ENCODE measurements around the gene DENND10. TPM values are rescaled to one million over a fixed set of nuclear protein-coding genes. Genes with fewer than 3 reads are reported as not detected.

Gene DENND10
- total RNA-seq, 1 donor from 2014 or later = 42.2 TPM

- TF ChIP-seq POLR2A (IDR thresholded peaks at IDR 0.05) = peak in 1 of 2 donors; percentile 28
- TF ChIP-seq POLR2AphosphoS5 (IDR thresholded peaks at IDR 0.05; ENCODE audit: insufficient read depth in 1 of 2, low read depth in 1 of 2) = no peak
- TF ChIP-seq CTCF (IDR thresholded peaks at IDR 0.05) = no peak
- H3K4me1 ChIP-seq = peaks cover 38% of the 10 kb centered on the region
These were observed 24.1 kb upstream of the DENND10 start for GRCh38 chr10:119079599-119080520.

GRCh38 chr10:119080521-119081259 lies 23.2 kb upstream of the DENND10 start, which contains the start of gene EIF3A:
EIF3A (minus strand) TSS chr10:119080817; CDS start chr10:119080676, 141 bp downstream.
- Histone ChIP-seq H3K4me3 (peak within 1 kb of the TSS; percentile 78 to 94), H3K27me3 (no peaks in the 10 kb centered on the region), H3K9me3 (no peaks in the 10 kb centered on the region), H3K27ac (peak within 1 kb of the TSS; percentile 89), H3K36me3 (no peaks in the 10 kb centered on the region), H3K4me1 (peaks cover 38% of the 10 kb centered on the region)
- intact Hi-C loops (cut with DNase I) = no loop called here
- TF ChIP-seq POLR2A (IDR thresholded peaks at IDR 0.05) (peak in 1 of 2 donors; percentile 88), POLR2AphosphoS5 (IDR thresholded peaks at IDR 0.05; ENCODE audit: insufficient read depth in 1 of 2, low read depth in 1 of 2) (peak; percentile 58 to 97), CTCF (IDR thresholded peaks at IDR 0.05) (no peak)
- DNase-seq (ENCODE audit: extremely low spot score in 2 of 2) = peak in 1 of 2 donors; percentile 92

More at GRCh38 chr10:119079599-119080520, 24.1 kb upstream of the DENND10 start:
- Histone ChIP-seq H3K9me3 (no peaks in the 10 kb centered on the region), H3K27me3 (no peaks in the 10 kb centered on the region), H3K27ac (peak overlapping the region; percentile 89), H3K4me3 (peak overlapping the region; percentile 78 to 94), H3K36me3 (no peaks in the 10 kb centered on the region)
- intact Hi-C loops (cut with DNase I) = no loop called here
- no peak for DNase-seq (ENCODE audit: extremely low spot score in 2 of 2)

GRCh38 chr10:119084896-119085295 lies 19.0 kb upstream of the DENND10 start:
- no peak for DNase-seq (ENCODE audit: extremely low spot score in 2 of 2)
- Histone ChIP-seq H3K27ac (no peak overlapping the region), H3K36me3 (no peaks in the 10 kb centered on the region), H3K4me3 (no peak overlapping the region), H3K4me1 (peaks cover 8% of the 10 kb centered on the region), H3K9me3 (no peaks in the 10 kb centered on the region), H3K27me3 (no peaks in the 10 kb centered on the region)
- intact Hi-C loops (cut with DNase I) = no loop called here
- no peak for TF ChIP-seq CTCF (IDR thresholded peaks at IDR 0.05)
- no peak for TF ChIP-seq POLR2A (IDR thresholded peaks at IDR 0.05)
- TF ChIP-seq POLR2AphosphoS5 (IDR thresholded peaks at IDR 0.05; ENCODE audit: insufficient read depth in 1 of 2, low read depth in 1 of 2) = no peak

GRCh38 chr10:119087271-119087882 lies 16.5 kb upstream of the DENND10 start:
- H3K27ac ChIP-seq = no peak overlapping the region
- H3K4me3 ChIP-seq = no peak overlapping the region
- no peaks in the 10 kb centered on the region for H3K9me3 ChIP-seq
- no peaks in the 10 kb centered on the region for H3K27me3 ChIP-seq
- intact Hi-C loops (cut with DNase I) = no loop called here
- no peaks in the 10 kb centered on the region for H3K4me1 ChIP-seq
- TF ChIP-seq POLR2A (IDR thresholded peaks at IDR 0.05) = no peak
- no peak for TF ChIP-seq CTCF (IDR thresholded peaks at IDR 0.05)
- TF ChIP-seq POLR2AphosphoS5 (IDR thresholded peaks at IDR 0.05; ENCODE audit: insufficient read depth in 1 of 2, low read depth in 1 of 2) = no peak
- DNase-seq (ENCODE audit: extremely low spot score in 2 of 2) = no peak
- no peaks in the 10 kb centered on the region for H3K36me3 ChIP-seq
